IPS DF 4.7 (cell line): ENCODE measurements around the gene ADAMTS1.
"Not testable (repeated sequence)": the region's sequence is repeated elsewhere in the genome, so short reads cannot be mapped to it uniquely, and the experiment has no call there.

Experiments
- DNase-seq: peaks from one replicate; pipeline ENCODE4 v3.0.0-alpha.2; 2013; ENCODE audit warnings: low spot score; ENCODE audit errors: extremely low read depth

The ADAMTS1 gene

GRCh38 chr21:26845066-26845758 lies at the start of gene ADAMTS1:
TSS of gene ADAMTS1 (minus strand) at chr21:26845409. CDS start at chr21:26844954, 455 bp downstream.
- no peak for DNase-seq

DNA sequence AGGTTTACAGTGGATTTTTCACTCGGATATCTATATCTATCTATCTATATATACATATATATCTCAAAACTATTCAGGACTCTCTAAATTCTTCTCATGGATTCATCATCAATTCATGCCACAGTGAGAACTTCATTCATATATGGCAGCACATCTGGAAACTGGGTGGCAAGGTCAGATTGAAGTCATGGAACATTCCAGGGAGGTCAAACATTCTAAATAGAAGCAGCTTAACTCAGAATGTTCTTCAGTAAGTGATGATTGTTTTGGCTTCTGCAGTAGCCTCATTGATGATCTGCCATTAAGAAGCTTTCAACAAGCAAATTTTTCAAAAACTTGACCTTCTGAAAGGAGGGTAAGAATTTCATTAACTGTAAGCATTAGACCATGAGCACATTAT lies 46.9 kb upstream of the ADAMTS1 start:
- no peak for DNase-seq

- no peak for DNase-seq
Measured at GRCh38 chr21:26888931-26889330, 43.7 kb upstream of the ADAMTS1 start.

DNA sequence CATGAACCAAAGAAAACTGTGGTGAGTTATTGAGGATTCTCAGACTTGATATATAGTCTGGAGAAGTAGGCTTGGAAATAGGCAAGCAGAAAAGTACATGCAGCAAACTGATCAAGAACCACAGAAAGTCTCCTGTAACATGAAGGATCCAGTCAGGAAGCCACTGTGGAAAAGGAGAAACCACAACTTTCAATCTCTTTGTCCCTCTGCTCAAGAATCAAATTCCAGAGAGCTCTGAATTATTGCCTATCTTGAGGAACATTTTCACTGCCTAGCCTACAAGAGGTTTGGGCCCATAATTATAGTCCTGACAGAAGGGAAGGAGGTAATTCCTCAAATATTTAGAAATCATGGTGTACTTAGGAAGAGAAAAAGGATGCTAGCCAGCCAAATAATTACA lies 43.0 kb upstream of the ADAMTS1 start:
- no peak for DNase-seq

GRCh38 chr21:26887251-26887650 lies 42.0 kb upstream of the ADAMTS1 start:
- DNase-seq: no peak

GRCh38 chr21:26884436-26884835 lies 39.2 kb upstream of the ADAMTS1 start:
- no peak for DNase-seq

GRCh38 chr21:26883768-26884167 lies 38.6 kb upstream of the ADAMTS1 start:
- DNase-seq: no peak

DNA sequence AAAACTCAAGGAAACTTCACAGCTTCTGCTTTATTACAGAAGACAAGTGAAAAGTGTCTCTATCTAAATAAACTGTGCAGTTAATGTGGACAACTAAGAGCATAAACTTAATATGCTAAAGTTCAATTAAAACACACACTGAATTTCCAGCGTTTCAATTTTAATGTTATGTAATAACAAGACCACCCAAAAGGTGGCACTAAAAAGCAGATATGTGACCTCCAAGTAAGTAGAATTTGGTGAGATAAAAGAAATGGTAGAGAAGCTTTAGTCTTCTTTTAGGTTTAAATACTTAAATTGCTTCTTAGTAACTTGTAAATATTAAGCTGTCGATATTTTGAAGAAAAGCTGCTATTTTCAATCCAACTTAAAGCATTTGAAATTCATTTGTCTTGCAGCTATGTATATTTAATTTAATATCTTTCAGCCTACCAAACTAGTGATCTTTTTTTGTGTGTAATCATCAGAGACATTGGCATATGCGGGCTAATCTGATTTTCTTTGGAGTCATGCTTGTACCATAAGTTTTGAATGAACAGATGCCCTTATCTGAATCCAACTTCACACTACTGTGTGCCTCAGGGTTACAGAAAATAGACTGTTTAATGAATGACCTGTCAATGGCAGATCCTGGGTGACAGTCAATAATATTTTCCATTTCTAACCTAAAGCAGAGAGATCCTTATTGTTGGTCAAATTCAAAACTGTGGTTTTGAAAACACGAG lies 36.5 kb upstream of the ADAMTS1 start:
- no peak for DNase-seq

DNA sequence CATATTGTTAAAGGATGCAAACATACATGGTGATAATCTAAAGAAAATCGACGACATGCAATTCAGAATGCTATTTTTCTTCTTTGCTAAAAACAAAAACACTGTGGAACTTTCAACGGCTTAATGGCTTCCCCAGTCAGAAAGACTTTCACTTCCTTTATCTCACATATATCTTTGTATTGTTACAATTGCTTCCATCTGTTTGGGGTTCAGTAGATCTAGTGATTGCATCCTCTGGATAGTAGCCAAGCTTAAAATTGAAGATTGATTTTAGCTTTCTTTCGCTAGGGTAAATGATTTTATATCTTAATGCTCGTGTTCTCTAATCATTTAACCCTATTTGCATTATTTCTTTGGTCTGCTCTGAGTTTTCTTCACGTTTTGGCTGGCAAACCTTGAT lies 31.8 kb upstream of the ADAMTS1 start:
- no peak for DNase-seq

- no peak for DNase-seq
Measured at GRCh38 chr21:26874347-26874746, 29.1 kb upstream of the ADAMTS1 start.

DNA sequence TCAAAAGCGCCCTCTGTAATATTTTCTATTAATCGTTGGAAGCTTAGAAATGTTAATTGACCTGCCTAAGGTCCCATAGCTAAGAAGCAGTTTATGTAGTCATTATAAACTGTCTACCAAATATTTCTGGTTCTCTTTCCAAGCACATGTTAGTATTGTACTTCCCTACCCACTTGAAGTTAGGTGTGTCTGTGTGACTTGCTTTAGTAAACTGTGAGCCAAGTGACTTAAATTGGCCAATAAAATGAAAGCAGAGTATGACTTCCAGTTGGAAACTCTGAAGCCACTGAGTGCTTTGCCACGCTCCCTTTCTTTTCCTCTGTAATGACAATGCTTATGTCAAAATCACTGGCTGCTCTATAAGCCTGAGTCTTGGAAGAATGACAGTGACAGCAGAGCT lies 20.6 kb upstream of the ADAMTS1 start:
- DNase-seq: no peak

DNA sequence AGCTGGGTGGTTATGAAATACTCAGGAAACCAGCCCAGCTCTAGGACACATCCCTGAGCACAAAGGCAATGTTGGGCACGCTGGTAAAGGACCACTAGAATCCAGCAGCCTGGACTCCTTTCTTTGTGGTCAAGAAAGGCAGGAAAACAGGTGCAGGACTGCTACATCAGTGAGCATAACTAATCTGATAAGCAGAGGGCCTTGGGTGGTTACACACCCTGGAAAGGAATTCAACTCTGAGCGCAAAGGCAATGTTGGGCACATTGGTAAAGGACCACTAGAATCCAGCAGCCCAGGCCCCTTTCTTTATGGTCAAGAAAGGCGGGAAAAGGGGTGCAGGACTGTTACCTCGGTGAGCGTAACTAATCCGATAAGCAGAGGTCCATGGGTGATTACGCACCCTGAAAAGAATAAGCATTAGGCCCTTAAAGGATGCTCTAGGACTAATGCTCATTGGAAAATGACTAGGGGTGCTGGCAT lies 11.7 kb upstream of the ADAMTS1 start:
- DNase-seq: not testable (repeated sequence)

DNA sequence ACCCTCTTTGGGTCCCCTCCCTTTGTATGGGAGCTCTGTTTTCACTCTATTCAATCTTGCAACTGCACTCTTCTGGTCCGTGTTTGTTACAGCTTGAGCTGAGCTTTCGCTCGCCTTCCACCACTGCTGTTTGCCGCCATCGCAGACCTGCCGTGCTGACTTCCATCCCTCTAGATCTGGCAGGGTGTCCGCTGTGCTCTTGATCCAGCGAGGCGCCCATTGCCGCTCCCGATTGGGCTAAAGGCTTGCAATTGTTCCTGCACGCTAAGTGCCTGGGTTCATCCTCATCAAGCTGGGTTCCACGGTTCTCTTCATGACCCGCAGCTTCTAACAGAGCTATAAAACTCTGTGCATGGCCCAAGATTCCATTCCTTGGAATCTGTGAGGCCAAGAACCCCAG lies 9.5 kb upstream of the ADAMTS1 start:
- DNase-seq: not testable (repeated sequence)

- no peak for DNase-seq
Measured at GRCh38 chr21:26852423-26852822, 7.2 kb upstream of the ADAMTS1 start.

DNA sequence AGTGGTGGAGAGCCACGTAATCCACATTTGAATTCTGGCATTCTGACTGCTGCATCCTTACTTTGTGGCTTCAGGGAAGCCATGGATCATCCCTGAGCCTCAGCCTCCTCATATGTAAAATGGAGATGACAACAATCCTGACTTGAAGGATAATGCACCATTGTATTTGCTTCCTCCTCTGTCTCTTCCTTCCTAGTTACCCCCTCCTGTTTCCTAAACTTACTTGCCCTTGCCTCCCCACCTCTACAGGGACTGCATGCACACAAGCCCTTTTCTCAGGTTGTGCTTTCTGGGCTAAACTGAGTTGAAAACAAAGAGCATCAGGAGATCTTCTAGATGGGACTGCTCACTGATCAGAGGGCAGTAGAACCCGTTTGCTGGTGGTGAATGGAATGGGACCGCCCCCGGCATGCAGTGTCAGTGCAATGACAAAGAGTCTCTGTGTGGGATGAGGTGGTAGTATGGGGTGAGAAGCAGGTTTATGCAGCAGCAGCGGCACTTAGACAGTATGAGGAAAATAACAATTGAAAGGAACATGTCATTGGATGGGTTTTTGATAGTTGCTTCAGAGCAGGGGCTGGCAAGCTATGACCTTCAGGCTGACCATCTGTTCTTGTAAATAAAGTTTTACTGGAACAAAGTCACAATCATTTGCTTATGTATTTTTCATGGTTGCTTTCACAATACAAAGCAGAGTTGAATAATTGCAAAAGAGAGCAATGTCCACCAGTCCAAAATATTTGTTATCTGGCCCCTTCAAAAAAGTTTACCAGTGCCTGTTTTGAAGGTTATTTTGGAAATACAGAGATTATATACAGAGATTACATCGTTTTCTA lies 6.1 kb upstream of the ADAMTS1 start:
- no peak for DNase-seq

GRCh38 chr21:26850116-26850643 lies 5.0 kb upstream of the ADAMTS1 start:
- no peak for DNase-seq

- no peak for DNase-seq
Measured at GRCh38 chr21:26849428-26850115, 4.4 kb upstream of the ADAMTS1 start.

DNA sequence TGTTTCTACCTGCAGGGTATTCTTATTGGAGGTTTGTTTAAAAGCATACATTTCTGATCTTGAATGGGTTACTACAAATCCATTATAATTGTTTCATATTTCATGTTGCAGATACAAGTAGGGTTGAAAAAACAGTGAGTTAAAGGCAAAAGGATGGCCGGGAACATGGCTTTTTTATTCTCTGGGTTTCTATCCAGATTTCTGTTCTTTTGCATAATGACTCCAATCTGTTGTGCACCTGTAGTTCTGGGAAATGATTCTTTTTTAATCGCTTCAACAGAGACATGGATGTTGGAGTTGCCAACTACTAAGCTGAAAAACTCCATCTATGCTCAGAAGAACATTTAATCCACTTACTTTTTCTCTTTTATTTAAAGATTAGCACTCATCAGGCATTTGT lies 2.7 kb upstream of the ADAMTS1 start:
- DNase-seq: no peak

DNA sequence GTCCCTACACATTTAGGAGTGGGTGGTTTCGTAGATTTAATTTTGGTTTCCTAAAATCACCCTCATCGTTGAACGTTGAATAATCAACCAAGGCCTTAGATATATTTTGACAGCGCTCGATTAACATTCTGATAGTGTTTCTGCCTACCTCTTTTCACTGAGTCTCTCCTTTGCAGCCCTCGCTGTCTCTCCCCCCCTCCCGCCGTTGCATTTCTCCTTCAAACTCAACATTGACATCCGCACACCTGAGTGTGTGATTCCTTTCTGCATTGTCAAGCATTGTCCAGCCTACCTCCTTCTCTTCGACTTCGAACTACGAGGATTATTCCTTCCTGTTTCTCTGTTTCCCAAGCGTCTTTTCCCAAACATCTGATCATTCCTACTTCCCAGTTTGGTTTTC lies 1.8 kb upstream of the ADAMTS1 start:
- no peak for DNase-seq

GRCh38 chr21:26846036-26846931 lies 1.1 kb upstream of the ADAMTS1 start:
- no peak for DNase-seq
